OCI-LY3 (cell line): ENCODE results near the gene OPN5.

Source experiments
- EZH2phosphoT487 ChIP-seq: fragments of 200-600 bp; shearing (Covaris generic); IDR thresholded peaks from 2 replicates; pipeline ENCODE4 v1.6.1; 2018; ENCODE audit warnings: antibody characterized with exemption, mixed run types, low read depth
- TF ChIP-seq, protein P1 (sequence below): fragments of 200-600, 300-600 bp; sonication (generic); IDR thresholded peaks from 2 replicates; pipeline ENCODE4 v1.5.1; 2014; ENCODE audit warnings: antibody characterized with exemption, low read length, low read depth

DNA sequence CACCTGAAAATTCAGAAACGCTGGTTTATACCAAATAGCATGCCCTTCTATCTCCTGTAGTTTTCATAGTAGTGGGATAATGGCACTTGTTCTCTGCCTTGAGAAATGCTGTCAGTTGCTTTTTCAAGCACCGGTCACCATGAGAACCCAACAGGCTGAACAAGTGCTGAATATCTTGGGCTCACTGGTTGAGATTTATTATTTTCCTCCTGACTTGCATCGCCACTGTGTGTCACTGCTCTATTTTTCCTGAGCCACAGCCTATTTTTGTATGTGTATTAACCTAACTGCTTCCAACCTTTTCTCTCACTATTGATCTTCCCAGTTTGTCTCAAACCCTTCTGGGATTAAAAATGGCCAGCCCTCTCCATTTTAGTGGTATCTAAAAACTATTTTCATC lies 71.9 kb downstream of the OPN5 start:
- TF ChIP-seq, protein P1, sequence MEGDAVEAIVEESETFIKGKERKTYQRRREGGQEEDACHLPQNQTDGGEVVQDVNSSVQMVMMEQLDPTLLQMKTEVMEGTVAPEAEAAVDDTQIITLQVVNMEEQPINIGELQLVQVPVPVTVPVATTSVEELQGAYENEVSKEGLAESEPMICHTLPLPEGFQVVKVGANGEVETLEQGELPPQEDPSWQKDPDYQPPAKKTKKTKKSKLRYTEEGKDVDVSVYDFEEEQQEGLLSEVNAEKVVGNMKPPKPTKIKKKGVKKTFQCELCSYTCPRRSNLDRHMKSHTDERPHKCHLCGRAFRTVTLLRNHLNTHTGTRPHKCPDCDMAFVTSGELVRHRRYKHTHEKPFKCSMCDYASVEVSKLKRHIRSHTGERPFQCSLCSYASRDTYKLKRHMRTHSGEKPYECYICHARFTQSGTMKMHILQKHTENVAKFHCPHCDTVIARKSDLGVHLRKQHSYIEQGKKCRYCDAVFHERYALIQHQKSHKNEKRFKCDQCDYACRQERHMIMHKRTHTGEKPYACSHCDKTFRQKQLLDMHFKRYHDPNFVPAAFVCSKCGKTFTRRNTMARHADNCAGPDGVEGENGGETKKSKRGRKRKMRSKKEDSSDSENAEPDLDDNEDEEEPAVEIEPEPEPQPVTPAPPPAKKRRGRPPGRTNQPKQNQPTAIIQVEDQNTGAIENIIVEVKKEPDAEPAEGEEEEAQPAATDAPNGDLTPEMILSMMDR: peak; percentile 19; the same call in 1 of the 2 replicates
- no peak for TF ChIP-seq EZH2phosphoT487
